GM21786 (cell line): ENCODE results near the gene APOL6.
"Not testable (repeated sequence)": the region's sequence is repeated elsewhere in the genome, so short reads cannot be mapped to it uniquely, and the experiment has no call there.

Experiments used
- ATAC-seq: cut with Tn5 transposase; IDR thresholded peaks from one replicate; pipeline ENCODE4 v1.9.1; 2021; ENCODE audit not compliant: unreplicated experiment

Gene APOL6

DNA sequence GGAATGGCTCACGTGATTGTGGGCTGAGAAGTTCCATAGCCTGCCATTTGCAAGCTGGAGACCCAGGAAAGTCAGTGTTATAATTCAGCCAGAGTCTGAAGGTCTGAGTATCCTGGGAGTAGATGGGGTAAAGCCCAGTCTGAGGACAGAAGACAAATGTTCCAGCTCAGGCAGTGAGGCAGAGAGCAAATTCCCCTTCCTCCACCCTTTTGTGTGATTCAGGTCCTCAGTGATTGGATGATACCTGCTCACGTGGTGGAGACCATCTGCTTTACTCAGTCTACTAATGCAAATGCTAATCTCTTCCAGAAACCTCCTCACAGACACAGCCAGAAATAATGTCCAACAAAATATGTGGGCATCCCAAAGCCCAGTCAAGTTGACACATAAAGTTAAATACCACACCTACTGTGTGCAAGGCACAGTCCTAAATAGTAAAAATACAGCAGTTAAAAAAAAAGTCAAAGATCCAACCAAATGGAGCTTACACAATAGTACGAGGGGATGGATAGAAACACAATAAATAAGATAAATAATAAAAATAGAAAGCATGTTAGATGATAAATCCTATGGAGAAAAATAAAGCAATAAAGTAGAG lies 13.2 kb upstream of the APOL6 start:
- no peak for ATAC-seq

DNA sequence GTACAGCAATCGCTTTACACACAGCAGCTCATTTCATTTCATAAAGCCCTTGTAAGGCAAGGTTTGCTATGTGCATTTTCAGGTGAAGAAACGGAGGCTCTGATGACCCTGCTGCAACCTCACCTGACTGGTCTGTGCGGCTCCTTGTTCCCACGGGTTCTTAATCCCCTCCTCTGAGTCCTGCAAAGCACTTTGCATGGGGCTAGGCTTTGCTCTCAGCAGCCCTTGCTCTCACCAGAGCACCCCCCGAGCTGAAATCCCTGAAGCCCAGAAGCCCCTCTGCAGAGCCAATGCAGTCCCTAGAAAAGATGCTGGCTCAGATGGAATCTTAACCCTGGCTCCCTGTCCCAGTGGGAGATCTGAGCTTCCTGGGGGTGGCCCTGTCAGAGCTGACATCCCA lies 11.0 kb upstream of the APOL6 start:
- no peak for ATAC-seq

DNA sequence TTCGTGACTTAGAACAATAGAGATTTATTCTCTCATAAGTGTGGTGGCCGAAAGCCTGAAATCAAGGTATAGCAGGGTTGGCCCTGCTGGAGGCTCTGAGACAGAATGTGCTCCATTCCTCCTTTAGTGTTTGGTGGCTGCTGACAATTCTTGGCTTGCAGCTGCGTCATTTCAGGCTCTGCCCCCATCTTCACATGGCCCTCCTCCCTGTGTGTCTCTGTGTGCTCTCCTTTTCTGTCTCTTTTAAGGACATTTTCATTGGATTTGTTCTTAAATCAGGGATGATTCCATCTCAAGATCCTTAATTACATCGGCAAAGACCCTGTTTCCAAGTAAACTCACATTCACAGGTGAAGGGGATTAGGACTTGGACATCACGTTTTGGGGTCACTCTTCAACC lies 10.2 kb upstream of the APOL6 start:
- ATAC-seq, result no peak

DNA sequence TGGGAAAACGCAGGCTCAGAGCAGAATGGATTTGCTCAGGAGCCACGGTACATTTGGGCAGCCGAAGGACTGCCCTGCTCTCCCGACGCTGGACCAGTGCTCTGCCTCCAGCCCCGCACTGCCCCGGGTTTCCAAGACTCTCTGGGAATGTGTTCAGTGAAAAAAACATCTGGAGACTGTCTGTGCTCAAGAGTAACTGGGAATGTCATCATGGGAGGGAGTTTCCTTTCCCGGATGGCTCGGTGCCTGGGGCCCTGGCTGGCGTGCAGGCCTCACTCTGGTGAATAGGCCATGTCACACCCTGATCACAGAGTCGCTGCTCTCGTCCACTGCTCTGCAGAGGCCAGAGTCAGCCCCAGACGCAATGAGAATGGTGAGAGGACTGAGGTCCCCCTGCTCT lies 9.8 kb upstream of the APOL6 start:
- ATAC-seq, result no peak

DNA sequence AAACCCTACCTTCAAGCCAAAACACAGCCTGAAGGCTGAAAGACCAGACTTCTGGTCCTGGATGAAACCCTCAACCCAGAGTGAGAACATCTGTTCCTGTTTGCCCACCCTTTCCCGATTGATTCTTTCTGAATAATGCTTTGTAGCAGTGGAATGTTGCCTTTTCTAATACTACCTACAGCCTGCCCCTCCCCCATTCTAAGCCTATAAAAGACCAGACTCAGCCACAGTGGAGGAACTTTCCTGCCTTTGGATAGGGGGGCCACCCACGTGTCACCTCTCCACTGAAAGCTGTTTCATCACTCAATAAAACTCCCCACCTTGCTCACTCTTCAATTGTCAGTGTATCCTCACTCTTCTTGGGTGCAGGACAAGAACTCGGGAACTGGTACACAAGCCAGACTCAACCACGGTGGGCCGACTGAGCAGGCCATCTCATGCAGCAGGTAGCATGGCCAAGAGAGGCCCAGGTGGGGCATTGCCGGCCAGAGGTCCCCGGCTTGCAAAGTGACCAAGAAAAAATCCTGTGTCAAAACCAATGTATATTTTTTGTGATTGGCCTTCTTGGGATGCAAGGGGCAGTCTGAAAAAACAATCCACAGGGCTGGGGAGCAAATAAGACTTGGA lies 6.6 kb upstream of the APOL6 start:
- no peak for ATAC-seq

DNA sequence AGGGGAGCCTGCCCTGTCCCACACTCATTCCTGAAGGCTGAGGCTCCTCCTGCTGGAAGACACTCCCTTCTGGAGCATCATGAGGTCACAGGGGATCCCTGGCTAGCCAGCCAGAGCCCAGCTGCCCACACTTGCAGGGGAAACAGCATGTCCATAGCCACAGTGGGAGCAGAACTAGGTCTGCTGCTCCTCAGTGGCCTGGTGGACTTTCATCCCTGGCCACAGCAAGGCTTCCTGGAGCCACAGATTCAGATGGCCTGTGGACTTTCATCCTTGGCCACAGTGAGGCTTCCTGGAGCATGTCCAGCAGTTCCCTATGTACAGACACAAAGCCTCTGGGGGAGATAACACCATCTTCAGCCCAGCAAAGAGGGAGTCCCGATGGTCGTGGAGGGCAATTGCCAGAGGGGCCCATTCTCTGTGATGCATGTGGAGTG lies 5.9 kb upstream of the APOL6 start:
- no peak for ATAC-seq

DNA sequence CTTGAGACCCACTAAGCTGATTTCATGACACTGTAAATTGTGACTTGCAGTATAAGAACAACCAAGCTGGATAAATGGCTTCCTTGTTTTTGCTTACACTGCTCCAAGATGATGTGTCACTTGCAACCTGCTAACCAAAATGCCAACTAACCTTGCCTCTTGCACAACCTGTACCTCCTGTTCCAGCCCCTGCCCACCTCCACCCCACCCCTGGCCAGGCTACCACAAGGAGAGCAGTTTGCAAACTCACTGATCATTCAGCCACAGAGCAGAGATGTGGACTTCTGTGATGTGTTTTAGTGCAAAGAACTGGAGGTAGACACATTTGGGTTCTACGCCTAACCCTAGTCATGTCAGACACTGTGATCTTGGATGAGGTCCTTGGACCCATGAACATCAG lies 4.3 kb upstream of the APOL6 start:
- no peak for ATAC-seq

DNA sequence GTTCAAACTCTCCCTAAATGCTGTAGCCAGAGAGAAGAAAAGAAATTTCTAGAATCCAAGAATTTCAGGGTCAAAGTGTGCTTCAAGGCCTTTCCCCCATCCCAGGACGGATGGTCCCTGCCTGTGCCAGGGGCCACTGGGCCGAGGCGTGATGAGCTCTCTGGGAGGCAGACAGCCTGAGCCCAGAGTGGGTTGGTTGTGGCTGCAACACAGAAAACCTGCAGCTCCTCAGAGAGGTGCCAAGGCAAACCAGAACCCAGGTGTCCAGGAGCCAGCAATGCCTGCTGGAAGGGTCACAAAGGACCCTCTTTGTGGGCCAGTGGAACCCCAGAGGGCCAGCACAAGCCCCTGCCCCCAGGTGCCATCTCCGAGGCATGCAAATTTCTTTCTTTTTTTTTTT lies 2.6 kb upstream of the APOL6 start:
- no peak for ATAC-seq

DNA sequence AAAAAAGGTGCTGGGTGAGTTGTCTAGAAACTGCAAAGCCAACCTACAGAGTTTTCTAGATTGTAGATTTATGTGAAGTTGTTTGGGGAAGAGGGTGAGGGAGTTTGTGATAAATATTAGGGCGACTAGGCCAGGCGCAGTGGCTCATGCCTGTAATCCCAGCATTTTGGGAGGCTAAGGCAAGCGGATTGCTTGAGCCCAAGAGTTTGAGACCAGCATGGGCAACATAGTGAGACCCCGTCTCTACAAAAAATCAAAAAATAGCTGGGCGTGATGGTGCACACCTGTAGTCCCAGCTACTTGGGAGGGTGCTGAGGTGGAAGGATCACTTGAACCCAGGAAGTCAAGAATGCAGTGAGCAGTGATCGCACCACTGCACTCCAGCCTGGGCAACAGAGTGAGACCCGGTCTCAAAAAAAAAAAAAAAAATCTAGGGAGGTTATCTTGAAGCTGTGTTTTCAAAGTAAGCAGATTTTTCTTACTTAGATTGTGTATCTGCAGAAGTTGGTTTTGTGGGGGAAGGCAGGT lies 844 bp downstream of the APOL6 start:
- no peak for ATAC-seq

DNA sequence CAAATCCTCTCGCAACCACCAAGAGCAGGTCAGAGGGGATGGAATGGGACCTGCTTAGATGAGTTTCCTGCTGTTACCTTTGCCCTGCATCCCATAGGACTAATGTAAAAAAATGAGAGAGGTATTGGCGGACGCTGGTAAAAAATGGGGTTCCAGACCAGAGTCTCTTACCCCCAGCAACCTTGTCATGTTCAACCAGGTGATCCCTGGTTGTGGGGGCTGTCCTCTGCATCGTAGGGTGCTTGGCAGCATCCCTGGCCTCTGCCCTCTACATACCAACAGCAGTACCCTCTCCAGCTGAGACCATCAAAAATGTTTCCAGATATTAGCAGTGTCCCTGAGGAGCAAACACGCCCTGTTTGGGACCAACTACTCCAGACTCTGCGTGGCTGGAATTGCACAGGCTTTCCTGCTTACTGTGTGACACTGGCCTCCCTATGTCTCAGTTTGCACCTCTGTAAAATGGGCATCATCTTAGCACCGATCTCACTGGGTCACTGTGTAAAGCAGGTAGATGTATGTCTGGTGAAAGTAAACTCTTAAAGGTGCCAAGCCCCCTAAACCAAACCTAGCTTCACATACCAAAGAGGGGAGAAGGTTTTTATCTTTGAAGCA lies 1.5 kb downstream of the APOL6 start:
- ATAC-seq, result no peak

DNA sequence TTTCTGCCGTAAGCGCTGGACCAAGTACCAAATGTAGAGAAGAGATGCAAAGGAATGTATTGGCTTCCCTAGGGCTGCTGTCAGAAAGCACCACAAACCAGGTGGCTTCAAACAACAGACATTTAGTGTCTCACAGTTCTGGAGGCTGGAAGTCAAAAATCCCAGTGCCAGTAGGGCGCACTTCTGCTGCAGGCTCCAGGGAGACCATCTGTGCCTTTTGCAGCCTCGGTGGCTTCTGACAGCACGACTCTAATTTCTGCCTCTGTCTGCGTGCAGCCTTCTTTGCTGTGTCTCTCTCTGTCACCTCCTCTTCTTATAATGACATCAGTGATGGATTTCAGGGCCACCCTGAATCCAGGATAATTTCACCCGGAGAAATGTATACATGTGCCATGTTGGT lies 2.8 kb downstream of the APOL6 start:
- ATAC-seq, result no peak

DNA sequence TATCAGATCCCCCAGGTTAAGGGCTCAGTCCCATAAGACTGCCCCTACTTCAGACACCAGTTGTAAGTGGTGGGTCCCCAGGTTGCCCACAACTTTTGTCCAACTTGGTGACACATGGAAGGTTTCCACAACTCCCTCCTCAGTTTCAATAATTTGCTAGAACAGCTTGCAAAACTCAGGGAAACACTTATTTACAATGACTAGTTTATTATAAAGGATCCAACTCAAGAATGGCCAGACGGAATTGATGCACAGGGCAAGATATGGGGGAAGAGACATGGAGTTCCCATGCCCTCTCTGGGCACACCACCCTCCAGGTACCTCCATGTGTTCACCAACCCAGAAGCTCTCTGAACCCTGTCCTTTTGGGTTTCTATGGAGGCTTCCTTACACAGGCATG lies 5.6 kb downstream of the APOL6 start:
- ATAC-seq, result no peak

DNA sequence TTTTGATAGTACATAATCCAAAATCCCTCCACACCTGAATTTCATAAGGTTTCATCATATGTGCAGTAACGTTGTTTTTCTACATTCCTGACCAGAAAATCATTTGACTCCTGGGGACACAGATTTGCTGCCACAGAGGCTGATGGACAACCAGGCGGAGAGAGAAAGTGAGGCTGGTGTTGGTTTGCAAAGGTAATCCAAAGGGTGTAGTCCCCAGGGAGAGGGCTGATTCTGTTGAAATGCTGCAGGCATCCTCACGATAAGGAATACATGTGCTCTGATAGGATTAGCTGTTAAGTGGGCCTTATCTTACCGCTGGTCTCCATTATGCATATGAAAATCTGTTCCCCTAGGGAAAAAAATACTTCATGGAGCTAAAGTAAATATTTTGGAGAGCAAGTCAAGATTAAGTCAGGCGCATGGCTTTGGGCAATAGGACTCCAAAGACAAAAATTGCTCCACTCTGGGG lies 8.1 kb downstream of the APOL6 start:
- no peak for ATAC-seq

DNA sequence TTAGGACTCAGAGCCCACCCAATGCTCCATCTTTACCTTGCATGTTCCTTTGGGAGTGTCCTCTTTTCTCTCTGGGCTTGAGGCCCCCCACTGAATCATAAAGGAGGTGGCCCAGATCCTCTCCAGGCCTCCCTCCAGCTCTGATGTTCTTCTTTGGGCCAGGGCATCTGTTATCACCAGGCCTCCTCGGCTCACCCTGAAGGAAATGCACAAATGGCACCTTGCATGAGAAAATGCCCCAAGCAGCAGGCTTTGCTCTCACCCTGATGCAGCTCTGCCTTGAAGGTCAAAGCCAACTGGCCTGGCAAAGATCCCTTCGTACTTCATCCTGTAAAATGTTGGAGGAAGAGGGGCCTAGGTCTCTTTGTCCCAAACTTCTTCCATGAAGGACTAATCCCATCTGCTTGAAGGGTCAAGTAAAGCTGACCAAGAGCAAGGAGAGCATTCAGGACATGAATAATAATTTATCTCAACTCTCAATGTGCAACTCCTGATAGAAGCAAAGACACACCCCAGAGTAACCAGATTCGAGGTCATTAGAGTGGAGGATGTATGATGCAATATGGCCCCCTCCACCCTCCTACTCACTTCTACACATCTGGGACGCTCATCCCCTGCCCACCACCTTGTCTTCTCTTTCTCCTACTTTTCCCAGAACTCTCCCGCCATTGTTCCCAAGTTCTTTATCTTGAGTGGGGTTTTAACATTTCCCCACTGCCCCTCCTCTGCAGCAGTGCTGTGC lies 9.5 kb downstream of the APOL6 start:
- no peak for ATAC-seq

DNA sequence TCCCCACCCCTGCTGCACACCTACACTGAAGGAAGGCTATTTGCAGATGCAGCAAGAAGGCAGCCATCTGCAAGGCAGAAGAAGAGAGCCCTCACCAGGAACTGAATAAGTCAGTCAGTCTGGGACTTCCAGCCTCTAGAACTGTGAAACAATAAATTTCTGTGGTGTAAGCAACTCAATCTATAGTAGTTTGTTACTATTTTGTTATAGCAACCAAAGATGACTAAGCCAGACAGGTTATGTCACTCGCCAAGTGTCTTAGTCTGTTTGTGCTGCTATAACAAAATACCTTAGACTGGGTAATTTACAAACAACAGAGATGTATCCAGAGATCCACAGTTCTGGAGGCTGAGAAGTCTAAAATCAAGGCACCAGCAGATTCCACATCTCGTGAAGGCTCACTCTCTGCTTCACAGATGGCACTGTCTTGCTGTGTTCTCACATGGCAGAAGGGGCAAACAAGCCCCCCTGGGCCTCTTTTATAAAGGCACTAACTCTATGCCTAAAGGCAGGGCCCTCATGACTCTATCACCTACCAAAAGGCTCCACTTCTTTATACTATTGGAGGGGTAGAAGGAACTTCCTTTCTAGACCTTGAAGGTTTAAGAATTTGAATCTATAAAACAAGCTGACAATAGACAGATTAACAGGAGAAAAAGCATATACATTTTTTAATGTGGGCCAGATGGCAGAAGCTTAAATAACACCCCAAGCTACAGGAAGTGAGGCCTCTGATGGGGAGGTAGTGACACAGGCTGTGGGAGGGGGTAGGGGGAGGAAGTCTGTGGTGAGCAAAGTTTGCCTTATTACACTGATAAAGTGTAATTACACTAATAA lies 12.3 kb downstream of the APOL6 start:
- ATAC-seq, result no peak

DNA sequence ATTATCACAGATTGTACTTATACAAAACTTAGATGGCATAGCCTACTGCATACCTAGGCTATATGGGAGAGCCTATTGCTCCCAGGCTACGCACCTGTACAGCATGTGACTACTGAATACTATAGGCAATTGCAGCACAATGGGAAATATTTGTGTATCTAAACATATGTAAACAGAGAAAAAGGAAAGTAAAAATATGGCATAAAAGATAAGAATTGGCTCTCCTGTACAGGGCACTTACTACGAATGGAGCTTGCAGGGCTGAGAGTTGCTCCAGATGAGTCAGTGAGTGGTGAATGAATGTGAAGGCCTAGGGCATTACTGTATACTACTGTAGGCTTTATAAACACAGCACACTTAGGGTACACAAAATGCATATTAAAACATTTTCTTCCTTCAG lies 13.2 kb downstream of the APOL6 start:
- no peak for ATAC-seq

DNA sequence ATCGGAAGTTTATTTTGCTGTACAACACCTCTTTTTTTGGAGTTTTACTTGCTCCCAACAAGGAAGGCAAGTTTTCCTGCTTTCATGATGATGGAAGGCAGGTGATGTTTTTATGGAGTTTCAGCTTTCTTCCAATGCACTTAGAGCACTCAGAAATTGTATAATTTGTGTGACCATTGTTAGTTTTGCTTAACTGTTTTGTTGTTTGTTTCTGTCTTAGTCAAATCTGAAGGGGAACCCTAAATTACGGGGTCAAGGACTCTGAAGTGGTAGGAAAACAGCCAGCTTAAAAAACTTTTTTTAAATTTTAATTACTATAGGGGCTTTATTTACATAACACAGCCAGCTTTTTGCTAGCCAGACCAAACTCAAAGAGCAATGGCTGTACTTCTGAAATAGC lies 14.7 kb downstream of the APOL6 start:
- no peak for ATAC-seq

DNA sequence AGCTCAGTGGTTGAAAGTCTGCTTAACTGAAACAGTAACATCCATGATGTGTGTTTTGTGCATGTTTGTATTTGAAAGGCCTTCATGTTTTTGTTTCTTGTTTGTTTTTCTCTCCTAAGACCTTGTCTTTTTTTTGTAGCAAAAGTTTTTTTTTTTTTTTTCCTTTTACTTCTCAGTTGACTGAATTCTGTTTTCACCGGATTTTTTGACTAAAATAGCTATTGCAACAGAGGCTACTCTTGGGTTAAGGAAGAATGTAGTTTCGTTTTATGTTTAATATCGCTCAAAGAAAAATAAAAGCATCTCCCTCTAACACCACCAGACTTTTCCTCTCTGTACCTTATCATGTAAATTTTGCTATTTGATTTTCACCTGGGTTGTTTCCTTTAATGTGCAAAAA lies 15.1 kb downstream of the APOL6 start:
- ATAC-seq, result no peak

DNA sequence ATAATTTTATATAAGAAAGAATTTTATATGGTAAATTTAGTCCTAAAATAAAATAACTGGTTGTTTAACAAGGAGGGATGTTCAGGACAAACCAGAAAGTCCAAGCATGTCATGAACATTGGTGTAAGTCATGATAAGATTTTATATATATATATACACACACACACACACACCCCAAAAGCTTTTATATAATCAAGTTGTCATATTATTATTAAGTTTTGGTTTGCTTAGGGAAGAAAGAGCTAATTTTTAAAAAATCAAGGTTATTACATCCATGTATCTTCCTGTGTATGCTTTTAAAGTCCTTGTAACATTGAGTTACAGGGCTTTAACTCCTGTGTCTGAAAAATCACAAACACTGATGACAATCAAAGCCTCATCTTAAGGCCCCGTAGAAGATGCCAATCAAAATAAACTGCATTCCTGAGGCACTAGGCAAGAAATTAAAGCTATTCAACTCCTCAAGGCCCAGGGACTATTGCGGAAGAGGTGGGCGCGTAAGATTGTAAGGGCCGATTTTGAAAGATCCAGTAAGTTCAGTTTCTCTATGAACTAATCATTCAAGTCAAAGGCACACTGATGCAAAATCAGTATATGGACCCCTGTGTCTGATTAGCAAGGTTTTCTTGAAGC lies 16.8 kb downstream of the APOL6 start:
- no peak for ATAC-seq

DNA sequence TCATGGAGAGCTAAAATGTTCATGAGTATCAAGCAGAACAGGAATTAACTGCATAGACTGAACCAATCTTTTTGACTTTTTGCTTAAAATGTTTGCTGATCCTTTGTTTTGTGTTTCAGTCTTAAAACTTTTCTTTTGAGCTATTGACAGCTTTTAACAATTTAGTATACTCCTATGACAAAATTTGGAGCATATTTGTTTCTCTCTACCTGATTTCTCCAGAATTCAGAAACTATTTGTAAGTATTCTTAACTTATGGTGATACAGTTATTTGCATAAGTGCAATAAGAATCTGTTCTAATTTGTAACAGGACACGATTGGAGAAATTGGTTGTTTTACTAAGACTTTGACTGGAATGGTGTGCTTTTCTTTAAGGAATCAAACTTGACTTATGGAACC lies 18.5 kb downstream of the APOL6 start:
- not testable (repeated sequence) for ATAC-seq
